GM12891 (cell line): ENCODE measurements around the gene WNT10A.

Experiments used
- POLR2A ChIP-seq: IDR thresholded peaks from 2 replicates; pipeline ENCODE4 v1.6.1; 2011; ENCODE audit warnings: low read depth, low read length, control low read depth
- POLR2AphosphoS5 ChIP-seq: IDR thresholded peaks from 2 replicates; pipeline ENCODE4 v1.6.1; 2011; ENCODE audit warnings: low read depth, low read length, control low read depth
- SPI1 ChIP-seq: IDR thresholded peaks from 2 replicates; pipeline ENCODE4 v1.6.1; 2011; ENCODE audit warnings: low read depth, low read length, control low read depth
- TAF1 ChIP-seq: IDR thresholded peaks from 2 replicates; pipeline ENCODE4 v1.6.1; 2011; ENCODE audit warnings: low read depth, low read length, control low read depth

DNA sequence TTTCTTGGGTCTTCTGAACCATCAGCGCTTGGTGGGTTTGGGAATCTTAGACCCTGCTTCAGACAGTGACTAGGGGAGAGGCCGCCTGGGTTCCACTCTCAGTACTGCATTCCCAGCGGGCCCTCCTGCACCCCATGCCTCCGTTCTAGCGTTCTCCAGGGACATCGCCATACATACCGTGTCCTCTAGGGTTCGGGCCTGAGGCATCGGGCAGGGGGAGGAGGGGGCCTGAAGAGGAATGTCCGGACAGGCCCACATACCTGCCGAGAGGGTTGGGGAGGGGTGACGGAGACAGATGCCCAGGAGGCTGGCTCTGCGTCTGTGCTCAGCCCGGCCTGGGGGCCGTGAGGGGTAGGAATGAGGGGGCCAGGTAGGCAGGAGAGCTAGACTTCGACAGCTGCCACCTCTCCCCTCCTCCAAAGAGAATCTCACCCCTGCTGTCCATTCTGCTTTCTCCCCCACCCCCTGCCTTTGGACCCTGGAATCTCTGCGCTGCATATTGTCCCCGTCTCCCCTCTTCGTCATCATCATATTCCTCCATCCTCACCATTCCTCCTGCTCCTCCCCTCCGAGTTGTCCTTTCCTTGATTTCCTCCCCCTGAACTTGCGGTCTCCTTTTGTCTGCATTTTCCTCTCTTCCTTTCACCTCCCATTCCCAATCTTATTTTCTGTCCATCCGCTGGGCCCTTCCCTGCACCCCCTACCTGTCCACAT is 7.8 kb upstream of the WNT10A start:
- TF ChIP-seq POLR2AphosphoS5 (no peak), POLR2A (no peak), SPI1 (no peak), TAF1 (no peak)
